Right atrium auricular region (tissue), 2 donors: ENCODE data around the gene NR6A1. TPM values are rescaled to one million over a fixed set of nuclear protein-coding genes. Genes with fewer than 3 reads are reported as not detected.

Source experiments
- DNase-seq: peaks from one replicate; pipeline ENCODE4 v3.0.0-alpha.2; 2019; ENCODE audit warnings: low spot score
- H3K27ac ChIP-seq, 2 donors: fragments of 200-600 bp; sonication (generic); 1 replicate in 1 of 2; 2 replicates in 1 of 2; pipeline ENCODE4 v1.5.1; 2016 to 2019
- H3K27me3 ChIP-seq, 2 donors: fragments of 200-600 bp; sonication (generic); one replicate each; pipeline versions ENCODE4 v1.5.1 to v1.6.0; 2017 to 2019
- H3K36me3 ChIP-seq: fragments of 200-600 bp; sonication (generic); one replicate; pipeline ENCODE4 v1.5.1; 2016
- H3K4me1 ChIP-seq, 2 donors: fragments of 200-600 bp; sonication (generic); one replicate each; pipeline versions ENCODE4 v1.5.1 to v1.6.0; 2017 to 2019
- H3K4me3 ChIP-seq, 2 donors: fragments of 200-600 bp; sonication (generic); 1 replicate in 1 of 2; 2 replicates in 1 of 2; pipeline ENCODE4 v1.5.1; 2017 to 2019; ENCODE audit warnings: mild to moderate bottlenecking in 1 of 2, moderate library complexity in 1 of 2
- H3K9me3 ChIP-seq, 2 donors: fragments of 200-600 bp; sonication (generic); one replicate each; pipeline ENCODE4 v1.5.1; 2019
- total RNA-seq, 2 donors: library from RNA; depleted of rRNA; stranded (reverse); fragments of >200 nt; gene quantifications; one replicate each; pipeline ENCODE4 v1.1.0, GENCODE V29; 2016
- TF ChIP-seq, protein P1 (sequence below), 2 donors: fragments of 200-600 bp; sonication (generic); IDR thresholded peaks; one replicate each; pipeline ENCODE4 v1.5.1; 2019; ENCODE audit warnings: antibody characterized with exemption in 2 of 2

NR6A1 gene
- total RNA-seq, 2 donors from 2014 or later, result 1.9 to 2.6 TPM

DNA sequence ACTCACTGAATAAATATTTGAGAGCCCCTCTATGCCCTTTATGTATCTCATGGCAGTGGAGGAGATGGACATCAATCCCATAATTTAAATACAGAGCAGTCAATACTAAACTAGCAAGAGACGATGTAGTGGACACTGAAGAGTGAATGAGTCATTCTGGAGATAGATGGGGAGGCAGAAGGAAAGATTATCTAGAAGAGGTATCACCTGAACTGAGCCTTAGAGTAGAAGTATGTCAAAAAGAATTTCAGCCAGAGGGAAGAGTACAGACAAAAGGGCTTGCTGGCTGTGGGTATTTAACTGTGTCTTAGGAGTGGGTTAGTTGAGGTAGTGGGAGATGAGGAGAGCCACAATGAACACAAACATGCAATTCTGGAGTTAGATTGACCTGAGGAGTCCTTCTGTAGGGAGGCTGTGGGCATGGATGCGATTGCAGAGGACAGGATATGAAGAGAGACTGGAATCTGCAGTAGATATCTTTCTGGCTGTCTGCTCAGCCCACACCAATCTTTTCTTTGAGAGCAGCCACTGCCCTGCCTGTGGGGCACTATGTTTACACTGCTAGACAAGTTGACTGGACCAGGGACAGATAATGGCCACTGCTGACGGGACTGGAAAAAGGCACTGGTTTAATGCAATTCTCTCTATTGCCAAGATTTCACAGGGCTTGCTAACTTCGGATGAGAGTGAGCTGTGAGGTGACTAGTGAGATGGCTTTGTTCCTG is 200.0 kb downstream of the NR6A1 start:
- Histone ChIP-seq H3K27ac (no peak overlapping the region), H3K4me3 (no peak overlapping the region), H3K4me1 (no peaks in the 10 kb centered on the region), H3K9me3 (no peaks in the 10 kb centered on the region), H3K36me3 (no peaks in the 10 kb centered on the region), H3K27me3 (no peaks in the 10 kb centered on the region)
- no peak for DNase-seq
- TF ChIP-seq, protein P1, sequence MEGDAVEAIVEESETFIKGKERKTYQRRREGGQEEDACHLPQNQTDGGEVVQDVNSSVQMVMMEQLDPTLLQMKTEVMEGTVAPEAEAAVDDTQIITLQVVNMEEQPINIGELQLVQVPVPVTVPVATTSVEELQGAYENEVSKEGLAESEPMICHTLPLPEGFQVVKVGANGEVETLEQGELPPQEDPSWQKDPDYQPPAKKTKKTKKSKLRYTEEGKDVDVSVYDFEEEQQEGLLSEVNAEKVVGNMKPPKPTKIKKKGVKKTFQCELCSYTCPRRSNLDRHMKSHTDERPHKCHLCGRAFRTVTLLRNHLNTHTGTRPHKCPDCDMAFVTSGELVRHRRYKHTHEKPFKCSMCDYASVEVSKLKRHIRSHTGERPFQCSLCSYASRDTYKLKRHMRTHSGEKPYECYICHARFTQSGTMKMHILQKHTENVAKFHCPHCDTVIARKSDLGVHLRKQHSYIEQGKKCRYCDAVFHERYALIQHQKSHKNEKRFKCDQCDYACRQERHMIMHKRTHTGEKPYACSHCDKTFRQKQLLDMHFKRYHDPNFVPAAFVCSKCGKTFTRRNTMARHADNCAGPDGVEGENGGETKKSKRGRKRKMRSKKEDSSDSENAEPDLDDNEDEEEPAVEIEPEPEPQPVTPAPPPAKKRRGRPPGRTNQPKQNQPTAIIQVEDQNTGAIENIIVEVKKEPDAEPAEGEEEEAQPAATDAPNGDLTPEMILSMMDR (IDR thresholded peaks at IDR 0.05), result no peak

DNA sequence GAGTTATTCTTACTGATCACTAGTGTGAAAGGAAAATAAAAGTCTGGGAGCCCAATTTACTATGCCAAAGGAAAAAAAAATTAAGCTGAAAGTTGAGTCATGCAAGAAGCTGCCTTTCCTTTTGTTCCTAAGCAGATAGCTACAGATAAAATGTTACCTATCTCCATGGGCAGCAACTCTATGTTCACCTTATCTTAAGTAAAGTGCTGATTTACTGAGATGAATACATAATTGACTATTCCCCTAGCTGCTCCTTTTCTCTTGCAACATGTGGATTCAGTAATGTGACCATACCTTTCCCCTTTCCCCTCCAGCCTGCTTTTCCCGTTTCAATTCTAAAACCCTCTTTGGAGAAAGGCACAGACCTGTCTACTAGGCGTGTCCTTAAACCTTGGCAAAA is 201.2 kb downstream of the NR6A1 start:
- Histone ChIP-seq H3K9me3 (no peaks in the 10 kb centered on the region), H3K4me3 (no peak overlapping the region), H3K27ac (no peak overlapping the region), H3K36me3 (no peaks in the 10 kb centered on the region), H3K27me3 (no peaks in the 10 kb centered on the region), H3K4me1 (no peaks in the 10 kb centered on the region)
- no peak for DNase-seq
- TF ChIP-seq, protein P1 (IDR thresholded peaks at IDR 0.05), result no peak

DNA sequence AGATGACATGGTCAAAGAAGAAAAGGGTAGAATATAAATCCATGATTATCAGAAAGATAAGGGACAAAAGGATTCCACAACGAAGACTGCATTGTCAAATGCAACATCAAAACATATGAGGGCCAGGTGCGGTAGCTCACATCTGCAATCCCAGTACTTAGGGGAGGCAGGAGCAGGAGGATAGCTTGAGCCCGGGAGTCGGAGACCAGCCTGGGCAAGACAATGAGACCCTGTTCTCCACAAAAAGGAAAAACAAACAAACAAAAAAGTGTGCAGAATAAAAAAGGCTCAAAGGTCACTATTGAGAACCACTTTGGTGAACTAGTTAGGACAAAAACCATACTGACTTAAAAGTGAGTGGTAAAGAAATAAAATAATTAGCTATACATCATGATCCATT is 203.7 kb downstream of the NR6A1 start:
- H3K4me1 ChIP-seq, result no peaks in the 10 kb centered on the region
- no peaks in the 10 kb centered on the region for H3K27me3 ChIP-seq
- H3K27ac ChIP-seq, result no peak overlapping the region
- H3K9me3 ChIP-seq, result no peaks in the 10 kb centered on the region
- DNase-seq, result no peak
- no peak overlapping the region for H3K4me3 ChIP-seq
- TF ChIP-seq, protein P1 (IDR thresholded peaks at IDR 0.05), result no peak
- H3K36me3 ChIP-seq, result no peaks in the 10 kb centered on the region

DNA sequence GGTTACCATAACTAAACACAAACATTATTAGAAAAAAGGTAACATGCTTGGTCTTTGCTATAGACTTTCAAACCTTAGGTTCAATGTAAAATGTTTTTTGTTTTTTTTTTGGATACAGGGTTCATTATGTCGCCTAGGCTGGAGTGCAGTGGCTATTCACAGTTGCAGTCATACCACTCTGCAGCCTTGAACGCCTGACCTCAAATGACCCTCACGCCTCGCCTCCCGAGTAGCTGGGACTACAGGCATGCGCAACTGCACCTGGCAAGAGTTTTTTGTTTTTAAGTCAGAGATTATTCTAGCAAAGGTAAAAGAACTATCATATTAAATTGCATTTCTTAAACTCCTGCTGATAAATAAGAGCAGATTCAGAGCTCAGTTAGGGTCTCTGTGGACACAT is 208.8 kb downstream of the NR6A1 start:
- DNase-seq, result no peak
- TF ChIP-seq, protein P1 (IDR thresholded peaks at IDR 0.05), result no peak
- no peaks in the 10 kb centered on the region for H3K36me3 ChIP-seq
- H3K27me3 ChIP-seq, result no peaks in the 10 kb centered on the region
- H3K9me3 ChIP-seq, result no peaks in the 10 kb centered on the region
- no peak overlapping the region for H3K4me3 ChIP-seq
- no peak overlapping the region for H3K27ac ChIP-seq
- no peaks in the 10 kb centered on the region for H3K4me1 ChIP-seq

DNA sequence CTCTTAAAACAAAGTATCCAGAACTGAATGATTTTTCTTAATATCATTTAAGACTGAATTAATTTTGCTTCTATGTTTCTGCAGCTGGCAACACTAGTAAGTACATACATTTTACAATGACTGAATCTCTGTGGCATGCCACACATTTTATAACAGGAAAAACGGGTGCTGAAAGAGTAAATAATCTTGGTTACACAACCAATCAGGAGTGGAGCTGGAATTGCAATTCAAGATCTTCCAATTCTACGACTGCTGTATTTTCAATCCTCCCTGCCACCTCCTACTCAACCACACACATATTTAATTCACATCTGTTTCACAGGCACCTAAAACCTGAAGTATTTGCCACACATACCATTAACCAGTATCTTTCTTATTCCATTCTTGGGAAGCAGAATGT is 211.2 kb downstream of the NR6A1 start:
- Histone ChIP-seq H3K27me3 (no peaks in the 10 kb centered on the region), H3K4me1 (no peaks in the 10 kb centered on the region), H3K4me3 (no peak overlapping the region), H3K36me3 (no peaks in the 10 kb centered on the region), H3K9me3 (no peaks in the 10 kb centered on the region), H3K27ac (no peak overlapping the region)
- TF ChIP-seq, protein P1 (IDR thresholded peaks at IDR 0.05), result no peak
- no peak for DNase-seq
